IMR-90 (cell line): ENCODE measurements around the gene LDLRAD3.

Source experiments
- BHLHE40 ChIP-seq: fragments of 150-350 bp; IDR thresholded peaks from 2 replicates; pipeline ENCODE4 v1.6.1; 2016; ENCODE audit warnings: mild to moderate bottlenecking, low read depth, low read length
- CEBPB ChIP-seq: IDR thresholded peaks from 2 replicates; pipeline ENCODE4 v1.6.1; 2012; ENCODE audit warnings: low read depth, low read length, improper control_type of control experiment
- CTCF ChIP-seq: conservative IDR thresholded peaks from 2 replicates; pipeline ENCODE4 v1.5.1; 2012; ENCODE audit warnings: mild to moderate bottlenecking, low read depth, low read length, improper control_type of control experiment
- FOS ChIP-seq: fragments of 150-350 bp; IDR thresholded peaks from 2 replicates; pipeline ENCODE4 v1.6.1; 2016; ENCODE audit warnings: low read depth, low read length
- MAFK ChIP-seq: IDR thresholded peaks from 2 replicates; pipeline ENCODE4 v1.6.1; 2012; ENCODE audit warnings: low read depth, low read length, improper control_type of control experiment
- MXI1 ChIP-seq: IDR thresholded peaks from 2 replicates; pipeline ENCODE4 v1.6.1; 2012; ENCODE audit warnings: low read depth, mild to moderate bottlenecking, low read length, moderate library complexity, borderline replicate concordance
- NFE2L2 ChIP-seq: fragments of 150-350 bp; IDR thresholded peaks from 2 replicates; pipeline ENCODE4 v1.6.1; 2016; ENCODE audit warnings: low read depth, mild to moderate bottlenecking, low read length
- POLR2A ChIP-seq: IDR thresholded peaks from 2 replicates; pipeline ENCODE4 v1.6.1; 2012; ENCODE audit warnings: mild to moderate bottlenecking, low read depth, low read length
- RAD21 ChIP-seq: IDR thresholded peaks from 2 replicates; pipeline ENCODE4 v1.6.1; 2012; ENCODE audit warnings: low read length, improper control_type of control experiment
- RCOR1 ChIP-seq: IDR thresholded peaks from 2 replicates; pipeline ENCODE4 v1.6.1; 2012; ENCODE audit warnings: mild to moderate bottlenecking, low read length, improper control_type of control experiment; ENCODE audit not compliant: insufficient replicate concordance
- RFX5 ChIP-seq: IDR thresholded peaks from 2 replicates; pipeline ENCODE4 v1.8.0; 2012; ENCODE audit warnings: low read depth, mild to moderate bottlenecking, low read length, moderate library complexity
- SMC3 ChIP-seq: fragments of 150-350 bp; IDR thresholded peaks from 2 replicates; pipeline ENCODE4 v1.6.1; 2016; ENCODE audit warnings: low read depth, mild to moderate bottlenecking, antibody characterized with exemption, low read length, moderate library complexity
- TF ChIP-seq, protein P1 (sequence below): fragments of 150-350 bp; IDR thresholded peaks from 2 replicates; pipeline ENCODE4 v1.6.1; 2017; ENCODE audit warnings: mild to moderate bottlenecking, antibody characterized with exemption, low read length, low read depth

DNA sequence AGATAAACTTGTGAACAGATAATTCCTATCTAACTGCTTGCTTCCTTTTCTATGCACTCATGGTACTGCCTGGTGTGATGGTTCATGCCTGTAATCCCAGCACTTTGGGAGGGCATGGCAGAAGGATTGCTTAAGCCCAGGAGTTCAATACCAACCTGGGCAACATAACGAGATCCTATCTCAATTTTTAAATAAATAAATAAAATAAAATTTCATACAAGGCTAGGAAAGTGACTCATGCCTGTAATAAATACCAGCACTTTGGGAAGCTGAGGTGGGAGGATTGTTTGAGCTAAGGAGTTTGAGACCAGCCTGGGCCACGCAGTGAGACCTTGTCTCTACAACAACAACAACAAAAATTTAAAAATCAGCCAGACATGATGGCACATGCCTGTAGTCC, 178.8 kb downstream of the LDLRAD3 start:
- TF ChIP-seq CTCF, result no peak
- TF ChIP-seq POLR2A, result no peak
- TF ChIP-seq NFE2L2, result no peak
- TF ChIP-seq RAD21, result no peak
- TF ChIP-seq, protein P1, sequence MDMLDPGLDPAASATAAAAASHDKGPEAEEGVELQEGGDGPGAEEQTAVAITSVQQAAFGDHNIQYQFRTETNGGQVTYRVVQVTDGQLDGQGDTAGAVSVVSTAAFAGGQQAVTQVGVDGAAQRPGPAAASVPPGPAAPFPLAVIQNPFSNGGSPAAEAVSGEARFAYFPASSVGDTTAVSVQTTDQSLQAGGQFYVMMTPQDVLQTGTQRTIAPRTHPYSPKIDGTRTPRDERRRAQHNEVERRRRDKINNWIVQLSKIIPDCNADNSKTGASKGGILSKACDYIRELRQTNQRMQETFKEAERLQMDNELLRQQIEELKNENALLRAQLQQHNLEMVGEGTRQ, result no peak
- TF ChIP-seq SMC3, result no peak
- no peak for TF ChIP-seq MXI1
- no peak for TF ChIP-seq RFX5
- no peak for TF ChIP-seq CEBPB
- no peak for TF ChIP-seq FOS
- TF ChIP-seq RCOR1, result no peak
- no peak for TF ChIP-seq MAFK
- TF ChIP-seq BHLHE40, result no peak
